OCI-LY3 (cell line): ENCODE data around the gene TOPORS.

Source experiments
- CTCF ChIP-seq: fragments of 200-600, 300-600 bp; sonication (generic); IDR thresholded peaks from 2 replicates; pipeline ENCODE4 v1.5.1; 2014; ENCODE audit warnings: antibody characterized with exemption, low read length, low read depth
- EZH2phosphoT487 ChIP-seq: fragments of 200-600 bp; shearing (Covaris generic); IDR thresholded peaks from 2 replicates; pipeline ENCODE4 v1.6.1; 2018; ENCODE audit warnings: antibody characterized with exemption, mixed run types, low read depth

DNA sequence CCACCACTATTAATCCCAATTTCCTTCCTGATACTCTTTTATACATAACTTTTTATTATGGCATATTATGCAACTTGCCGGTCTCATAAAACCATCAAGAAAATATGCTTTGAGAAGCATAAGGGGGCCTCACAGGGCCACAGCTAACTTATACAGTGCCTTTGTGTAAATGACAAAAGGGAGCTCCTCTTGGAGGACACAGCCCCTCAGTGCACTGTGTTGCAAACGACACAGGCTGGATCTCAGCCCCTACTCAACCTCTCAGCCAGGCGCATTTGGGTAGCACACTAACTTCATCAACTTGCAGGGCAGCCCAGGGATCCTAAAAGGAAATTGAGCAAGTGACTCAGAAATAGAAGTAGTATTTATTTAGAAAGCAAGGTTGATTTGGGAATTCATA is 61.8 kb downstream of the TOPORS start:
- TF ChIP-seq EZH2phosphoT487 (no peak), CTCF (no peak)
